ENCODE results near the gene RFC5. TPM values are rescaled to one million over a fixed set of nuclear protein-coding genes. Genes with fewer than 3 reads are reported as not detected.

The RFC5 gene
- total and polyA plus RNA-seq, 12 donors = 5.8 to 28.0 (median 8.6) TPM

DNA sequence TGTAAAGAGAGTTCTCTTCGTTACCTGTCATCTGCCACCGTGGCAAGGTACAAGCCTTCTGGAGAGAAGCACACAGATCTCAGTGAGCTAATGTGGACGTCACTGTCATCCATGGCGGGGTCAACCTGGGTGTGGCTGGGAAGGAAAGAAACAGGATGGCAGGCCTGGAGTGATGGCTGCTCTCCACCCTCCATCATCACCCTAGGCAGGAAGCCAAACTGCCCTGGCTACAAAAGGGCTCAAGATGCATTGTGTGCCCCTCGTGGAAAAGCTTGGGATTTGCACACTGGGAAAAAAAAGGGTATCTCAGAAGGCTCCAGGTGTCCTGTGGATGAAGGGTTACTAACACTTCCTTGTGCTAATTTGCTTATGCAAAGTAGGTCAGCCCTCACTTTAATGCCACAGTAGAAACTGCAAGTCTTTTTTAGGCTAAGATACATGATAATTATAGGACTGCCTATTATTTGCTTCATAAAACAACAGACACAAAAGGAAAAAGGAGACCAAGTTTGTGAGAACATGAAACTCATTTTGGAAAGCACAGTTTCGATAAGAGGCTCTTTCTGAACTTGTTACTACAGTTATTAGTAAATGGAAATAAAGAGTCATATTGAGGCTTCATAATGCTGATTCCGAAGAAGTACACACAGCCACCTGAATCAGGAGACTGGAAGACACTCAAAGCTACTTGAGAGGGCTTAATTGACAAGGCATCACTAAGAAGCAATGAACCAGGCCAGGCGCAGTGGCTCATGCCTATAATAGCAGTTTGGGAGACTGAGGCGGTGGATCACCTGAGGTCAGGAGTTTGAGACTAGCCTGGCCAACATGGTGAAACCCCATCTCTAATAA lies 18.9 kb downstream of the RFC5 start:
- WGBS, 4 donors = 80 to 91% (median 86%) methylated on average over 5 to 9 of the region's 9 CpGs
- no peak overlapping the region for H3K4me3 ChIP-seq
- intact Hi-C loops (cut with DNase I) = no loop called here
- DNase-seq = no peak
- H3K9me3 ChIP-seq (replicated peaks in 1 of 3) = no peaks in the 10 kb centered on the region
- TF ChIP-seq, protein P1, sequence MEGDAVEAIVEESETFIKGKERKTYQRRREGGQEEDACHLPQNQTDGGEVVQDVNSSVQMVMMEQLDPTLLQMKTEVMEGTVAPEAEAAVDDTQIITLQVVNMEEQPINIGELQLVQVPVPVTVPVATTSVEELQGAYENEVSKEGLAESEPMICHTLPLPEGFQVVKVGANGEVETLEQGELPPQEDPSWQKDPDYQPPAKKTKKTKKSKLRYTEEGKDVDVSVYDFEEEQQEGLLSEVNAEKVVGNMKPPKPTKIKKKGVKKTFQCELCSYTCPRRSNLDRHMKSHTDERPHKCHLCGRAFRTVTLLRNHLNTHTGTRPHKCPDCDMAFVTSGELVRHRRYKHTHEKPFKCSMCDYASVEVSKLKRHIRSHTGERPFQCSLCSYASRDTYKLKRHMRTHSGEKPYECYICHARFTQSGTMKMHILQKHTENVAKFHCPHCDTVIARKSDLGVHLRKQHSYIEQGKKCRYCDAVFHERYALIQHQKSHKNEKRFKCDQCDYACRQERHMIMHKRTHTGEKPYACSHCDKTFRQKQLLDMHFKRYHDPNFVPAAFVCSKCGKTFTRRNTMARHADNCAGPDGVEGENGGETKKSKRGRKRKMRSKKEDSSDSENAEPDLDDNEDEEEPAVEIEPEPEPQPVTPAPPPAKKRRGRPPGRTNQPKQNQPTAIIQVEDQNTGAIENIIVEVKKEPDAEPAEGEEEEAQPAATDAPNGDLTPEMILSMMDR (IDR thresholded peaks at IDR 0.05) = peak in 1 of 6 experiments; percentile 0
- TF ChIP-seq POLR2A (IDR thresholded peaks at IDR 0.05) = no peak
- no peaks in the 10 kb centered on the region for H3K4me1 ChIP-seq (replicated peaks in 1 of 2)
- H3K27me3 ChIP-seq = no peaks in the 10 kb centered on the region
- no peak overlapping the region for H3K27ac ChIP-seq
- peaks cover 0 to 95% of the 10 kb centered on the region in 2 donors for H3K36me3 ChIP-seq (replicated peaks in 1 of 2)

DNA sequence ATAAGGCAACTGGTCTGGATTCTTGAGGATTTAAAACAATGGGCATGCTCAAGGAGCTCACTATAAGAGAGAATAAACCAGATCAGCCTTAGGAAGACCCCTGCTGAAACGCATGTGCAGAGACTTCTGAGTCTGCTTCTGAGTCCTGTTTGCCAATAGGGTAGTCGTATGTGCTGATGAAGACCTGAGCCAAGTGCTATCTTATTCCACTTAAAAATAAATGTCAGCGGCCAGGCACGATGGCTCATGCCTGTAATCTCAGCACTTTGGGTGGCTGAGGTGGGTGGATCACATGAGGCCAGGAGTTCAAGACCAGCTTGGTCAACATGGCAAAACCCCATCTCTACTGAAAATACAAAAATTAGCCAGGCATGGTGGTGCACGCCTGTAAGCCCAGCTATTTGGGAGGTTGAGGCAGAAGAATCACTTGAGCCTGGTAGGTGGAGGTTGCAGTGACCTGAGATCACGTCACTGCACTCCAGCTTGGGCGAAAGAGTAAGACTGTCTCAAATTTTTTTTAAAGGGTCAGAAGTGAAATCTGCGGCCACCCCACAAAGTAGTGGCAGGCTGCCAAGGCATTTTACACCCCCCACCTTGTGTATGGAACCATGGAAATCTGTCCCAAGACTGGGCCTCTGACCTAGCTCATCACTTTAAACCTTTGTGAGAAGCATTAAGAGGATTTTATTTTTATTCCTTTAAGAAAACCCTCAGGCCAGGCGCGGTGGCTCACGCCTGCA lies 20.3 kb downstream of the RFC5 start:
- H3K9me3 ChIP-seq (replicated peaks in 1 of 3) = no peaks in the 10 kb centered on the region
- no peak for DNase-seq
- no peak overlapping the region for H3K4me3 ChIP-seq
- H3K27me3 ChIP-seq = no peaks in the 10 kb centered on the region
- H3K27ac ChIP-seq = no peak overlapping the region
- intact Hi-C loops (cut with DNase I) = no loop called here
- H3K36me3 ChIP-seq (replicated peaks in 1 of 2) = peaks cover 0 to 97% of the 10 kb centered on the region in 2 donors
- no peaks in the 10 kb centered on the region for H3K4me1 ChIP-seq (replicated peaks in 1 of 2)
- WGBS, 4 donors = 82 to 93% (median 90%) methylated on average over 11 of the region's 11 CpGs
- TF ChIP-seq, protein P1 (IDR thresholded peaks at IDR 0.05) = no peak
- no peak for TF ChIP-seq POLR2A (IDR thresholded peaks at IDR 0.05)

DNA sequence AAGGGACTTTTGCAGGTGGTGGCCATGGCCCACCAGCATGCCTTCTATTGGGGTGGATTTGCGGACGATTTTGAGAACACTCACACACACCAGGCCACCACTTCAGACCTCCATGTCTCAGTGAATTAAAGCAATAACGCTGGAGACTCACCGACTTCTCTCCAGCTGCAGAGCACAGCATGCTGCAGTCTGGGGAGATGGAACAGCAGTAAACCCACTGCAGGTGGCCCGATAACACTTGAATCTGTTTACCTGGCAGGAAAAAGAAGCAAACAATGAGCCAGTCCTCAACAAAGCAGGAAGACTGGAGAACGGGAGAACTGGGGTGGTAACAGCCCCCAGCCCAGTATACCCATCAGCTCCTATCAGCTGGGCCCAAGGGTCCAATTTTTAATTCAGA lies 21.6 kb downstream of the RFC5 start:
- TF ChIP-seq POLR2A (IDR thresholded peaks at IDR 0.05) = no peak
- DNase-seq = no peak
- intact Hi-C loops (cut with DNase I) = no loop called here
- Histone ChIP-seq H3K27me3 (no peaks in the 10 kb centered on the region), H3K4me3 (no peak overlapping the region), H3K27ac (no peak overlapping the region), H3K4me1 (replicated peaks in 1 of 2) (no peaks in the 10 kb centered on the region), H3K36me3 (replicated peaks in 1 of 2) (peaks cover 0 to 98% of the 10 kb centered on the region in 2 donors), H3K9me3 (replicated peaks in 1 of 3) (no peaks in the 10 kb centered on the region)
- 80 to 96% (median 86%) methylated on average over 6 of the region's 6 CpGs for WGBS, 4 donors

DNA sequence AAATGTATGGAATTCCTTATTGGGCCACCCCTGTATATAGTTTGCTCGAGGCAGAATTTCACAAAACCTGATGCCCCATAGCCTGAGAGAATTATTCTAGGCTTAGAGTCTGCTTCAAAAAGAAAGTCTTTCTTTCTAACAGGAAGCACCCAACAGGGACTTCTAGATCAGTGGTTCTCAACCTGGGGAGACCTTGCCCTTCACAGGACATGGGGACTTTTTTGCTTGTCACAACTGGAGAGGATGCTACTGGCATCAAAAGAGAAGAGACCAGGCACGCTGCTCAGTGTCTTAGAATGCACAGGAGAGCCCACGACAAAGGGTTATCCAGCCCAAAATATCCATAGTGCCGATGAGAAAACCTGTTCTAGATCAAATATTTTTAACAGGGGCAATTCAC lies 25.6 kb downstream of the RFC5 start:
- H3K27ac ChIP-seq = no peak overlapping the region
- no peaks in the 10 kb centered on the region for H3K9me3 ChIP-seq (replicated peaks in 1 of 3)
- no peaks in the 10 kb centered on the region for H3K27me3 ChIP-seq
- H3K36me3 ChIP-seq (replicated peaks in 1 of 2) = peaks cover 0 to 83% of the 10 kb centered on the region in 2 donors
- intact Hi-C loops (cut with DNase I) = no loop called here
- no peak overlapping the region for H3K4me3 ChIP-seq
- TF ChIP-seq, protein P1 (IDR thresholded peaks at IDR 0.05) = no peak
- no peak for TF ChIP-seq POLR2A (IDR thresholded peaks at IDR 0.05)
- H3K4me1 ChIP-seq (replicated peaks in 1 of 2) = peaks cover 0 to 6% of the 10 kb centered on the region in 2 donors
- no peak for DNase-seq
- WGBS, 4 donors = 94 to 97% (median 96%) methylated on average over 4 of the region's 4 CpGs
